ENCODE data around the gene SSPN. TPM values are rescaled to one million over a fixed set of nuclear protein-coding genes. Genes with fewer than 3 reads are reported as not detected.

SSPN gene
- polyA plus RNA-seq, 1 experiment, result 21.6 TPM

DNA sequence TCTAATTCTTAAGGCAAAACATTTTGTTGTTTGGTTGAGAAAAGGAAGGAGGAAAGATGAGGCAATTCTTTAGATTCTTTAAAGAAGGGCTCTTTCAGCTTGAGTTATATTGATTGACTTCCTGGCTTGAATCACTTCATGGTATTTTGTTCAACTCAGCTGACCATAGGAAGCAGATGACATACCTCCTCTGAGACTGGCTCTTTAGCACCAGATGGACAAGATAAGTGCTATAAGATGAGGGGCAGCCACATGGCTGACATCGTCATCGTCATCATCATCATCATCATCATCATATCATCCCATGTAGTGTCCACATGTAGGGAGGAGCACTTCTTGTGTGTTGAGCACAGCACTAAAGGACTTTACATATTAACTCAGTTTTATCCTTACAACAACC is 81.3 kb downstream of the SSPN start:
- Histone ChIP-seq H3K27me3 (ENCODE audit: control insufficient read depth, insufficient read depth, low read length) (no peaks in the 10 kb centered on the region), H3K4me3 (ENCODE audit: low read depth, low read length) (no peak overlapping the region), H3K27ac (ENCODE audit: low read depth, low read length) (no peak overlapping the region), H3K9me3 (ENCODE audit: control insufficient read depth, insufficient read depth, low read length) (no peaks in the 10 kb centered on the region)
- ChIA-PET POLR2A (no interaction called here), CTCF (no interaction called here)
- TF ChIP-seq, protein P1, sequence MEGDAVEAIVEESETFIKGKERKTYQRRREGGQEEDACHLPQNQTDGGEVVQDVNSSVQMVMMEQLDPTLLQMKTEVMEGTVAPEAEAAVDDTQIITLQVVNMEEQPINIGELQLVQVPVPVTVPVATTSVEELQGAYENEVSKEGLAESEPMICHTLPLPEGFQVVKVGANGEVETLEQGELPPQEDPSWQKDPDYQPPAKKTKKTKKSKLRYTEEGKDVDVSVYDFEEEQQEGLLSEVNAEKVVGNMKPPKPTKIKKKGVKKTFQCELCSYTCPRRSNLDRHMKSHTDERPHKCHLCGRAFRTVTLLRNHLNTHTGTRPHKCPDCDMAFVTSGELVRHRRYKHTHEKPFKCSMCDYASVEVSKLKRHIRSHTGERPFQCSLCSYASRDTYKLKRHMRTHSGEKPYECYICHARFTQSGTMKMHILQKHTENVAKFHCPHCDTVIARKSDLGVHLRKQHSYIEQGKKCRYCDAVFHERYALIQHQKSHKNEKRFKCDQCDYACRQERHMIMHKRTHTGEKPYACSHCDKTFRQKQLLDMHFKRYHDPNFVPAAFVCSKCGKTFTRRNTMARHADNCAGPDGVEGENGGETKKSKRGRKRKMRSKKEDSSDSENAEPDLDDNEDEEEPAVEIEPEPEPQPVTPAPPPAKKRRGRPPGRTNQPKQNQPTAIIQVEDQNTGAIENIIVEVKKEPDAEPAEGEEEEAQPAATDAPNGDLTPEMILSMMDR (IDR thresholded peaks at IDR 0.05; ENCODE audit: low read depth, low read length), result no peak
- DNase-seq (ENCODE audit: low read depth, low spot score), result no peak

DNA sequence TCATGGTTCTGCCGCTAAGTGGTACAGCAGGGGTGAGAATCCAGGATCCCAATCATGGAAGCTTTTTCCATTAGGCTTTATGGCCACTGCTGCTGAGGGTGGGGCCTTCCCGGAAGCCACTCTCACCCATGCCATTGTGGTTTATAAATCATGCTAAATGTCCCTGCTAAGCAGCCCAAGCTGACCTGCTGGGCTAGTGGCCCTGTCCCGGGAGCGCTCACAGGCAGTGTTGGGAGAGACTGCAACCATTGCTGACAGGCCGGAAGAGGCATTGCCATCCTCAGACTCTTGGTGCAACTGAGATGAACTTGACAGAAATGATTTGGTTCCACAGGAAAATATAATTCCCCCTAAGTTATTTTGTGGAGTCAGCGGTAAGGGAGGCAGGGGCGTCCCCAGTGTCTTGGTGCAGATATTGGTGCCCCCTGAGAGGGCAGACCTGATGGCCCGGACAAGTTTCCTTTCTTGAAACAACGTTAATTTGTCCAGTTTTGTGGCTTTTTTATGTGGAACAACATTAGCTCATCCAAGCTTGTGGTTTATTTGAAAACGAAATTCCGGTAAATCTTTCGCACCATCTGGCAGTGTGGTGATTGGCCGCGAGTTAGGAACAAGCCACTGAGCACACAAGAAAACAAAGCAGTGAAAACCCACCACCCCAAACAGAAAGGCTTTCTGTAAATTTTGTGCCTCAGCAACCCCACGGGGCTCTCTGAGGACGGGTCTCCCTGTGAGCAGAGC is 82.3 kb downstream of the SSPN start:
- CTCF ChIA-PET, result no interaction called here
- Histone ChIP-seq H3K9me3 (ENCODE audit: control insufficient read depth, insufficient read depth, low read length) (no peaks in the 10 kb centered on the region), H3K4me3 (ENCODE audit: low read depth, low read length) (no peak overlapping the region), H3K27me3 (ENCODE audit: control insufficient read depth, insufficient read depth, low read length) (no peaks in the 10 kb centered on the region), H3K27ac (ENCODE audit: low read depth, low read length) (no peak overlapping the region)
- no peak for DNase-seq (ENCODE audit: low read depth, low spot score)
- TF ChIP-seq, protein P1 (IDR thresholded peaks at IDR 0.05; ENCODE audit: low read depth, low read length), result no peak
- POLR2A ChIA-PET, result no interaction called here

DNA sequence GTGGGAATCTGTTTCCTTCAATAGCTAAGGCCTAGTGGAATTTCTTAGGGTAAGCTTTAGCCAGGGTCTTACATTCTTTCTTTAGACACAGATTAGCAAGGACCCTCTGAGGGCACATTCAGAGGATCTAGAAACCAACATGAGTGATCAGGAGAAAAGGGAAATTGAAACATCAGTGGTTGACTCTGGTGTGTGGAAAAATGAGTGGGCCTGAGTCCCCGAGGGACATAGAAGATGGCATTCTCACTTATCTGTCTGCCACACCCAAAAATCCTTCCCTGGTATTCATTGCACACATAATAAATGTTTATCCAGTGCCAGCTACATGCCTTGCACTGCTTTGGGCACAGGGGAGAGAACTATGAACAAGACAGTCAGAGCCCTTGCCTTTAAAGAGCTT is 82.9 kb downstream of the SSPN start:
- H3K27ac ChIP-seq (ENCODE audit: low read depth, low read length), result no peak overlapping the region

DNA sequence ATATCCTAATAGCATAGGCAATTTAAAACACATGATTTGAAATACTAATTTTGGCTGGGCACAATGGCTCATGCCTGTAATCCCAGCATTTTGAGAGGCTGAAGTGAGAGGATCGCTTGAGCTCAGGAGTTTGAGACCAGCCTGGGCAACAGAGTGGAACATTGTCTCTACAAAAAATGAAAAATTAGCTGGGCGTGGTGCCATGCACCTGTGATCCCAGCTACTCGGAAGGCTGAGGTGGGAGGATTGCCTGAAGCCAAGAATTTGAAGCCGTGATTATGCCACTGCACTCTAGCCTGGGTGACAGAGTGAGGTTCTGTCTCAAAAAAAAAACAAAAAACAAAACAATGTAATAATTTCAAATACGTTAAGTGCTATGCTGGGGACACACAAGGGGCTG is 83.3 kb downstream of the SSPN start:
- no peak overlapping the region for H3K27ac ChIP-seq (ENCODE audit: low read depth, low read length)
- no peak for DNase-seq (ENCODE audit: low read depth, low spot score)
- H3K27me3 ChIP-seq (ENCODE audit: control insufficient read depth, insufficient read depth, low read length), result no peaks in the 10 kb centered on the region
- ChIA-PET POLR2A (interaction anchor here (0.5 kb wide), 1 partner anchor 285 kb away, joined by 3 read pairs; no protein-coding TSS in a partner anchor), CTCF (no interaction called here)
- TF ChIP-seq, protein P1 (IDR thresholded peaks at IDR 0.05; ENCODE audit: low read depth, low read length), result no peak
- no peak overlapping the region for H3K4me3 ChIP-seq (ENCODE audit: low read depth, low read length)
- no peaks in the 10 kb centered on the region for H3K9me3 ChIP-seq (ENCODE audit: control insufficient read depth, insufficient read depth, low read length)

More for the DNA sequence above, 82.9 kb downstream of the SSPN start:
- Histone ChIP-seq H3K4me3 (ENCODE audit: low read depth, low read length) (no peak overlapping the region), H3K27me3 (ENCODE audit: control insufficient read depth, insufficient read depth, low read length) (no peaks in the 10 kb centered on the region), H3K9me3 (ENCODE audit: control insufficient read depth, insufficient read depth, low read length) (no peaks in the 10 kb centered on the region)
- ChIA-PET POLR2A (no interaction called here), CTCF (no interaction called here)
- TF ChIP-seq, protein P1 (IDR thresholded peaks at IDR 0.05; ENCODE audit: low read depth, low read length), result no peak
- no peak for DNase-seq (ENCODE audit: low read depth, low spot score)

DNA sequence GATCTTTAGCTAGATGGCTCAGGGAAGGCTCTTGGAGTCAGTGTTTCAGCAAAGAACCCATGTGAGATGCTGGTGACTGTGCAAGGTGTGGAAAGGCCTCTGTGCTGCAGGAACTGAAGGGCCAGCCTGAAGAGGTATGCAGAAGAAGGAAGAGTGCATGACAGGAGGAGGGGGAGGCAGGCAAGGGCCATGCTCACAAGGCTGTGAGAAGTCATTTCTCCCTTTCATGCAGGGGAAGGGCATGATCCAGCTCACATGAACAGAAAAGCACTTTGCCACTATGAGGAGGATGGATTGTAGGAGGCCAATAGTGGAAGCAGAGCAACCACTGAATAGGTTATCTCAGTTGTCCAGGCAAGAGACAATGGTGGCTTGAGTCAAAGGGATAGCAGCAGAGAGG is 83.7 kb downstream of the SSPN start:
- CTCF ChIA-PET, result no interaction called here
- TF ChIP-seq, protein P1 (IDR thresholded peaks at IDR 0.05; ENCODE audit: low read depth, low read length), result no peak
- Histone ChIP-seq H3K27ac (ENCODE audit: low read depth, low read length) (no peak overlapping the region), H3K4me3 (ENCODE audit: low read depth, low read length) (no peak overlapping the region), H3K27me3 (ENCODE audit: control insufficient read depth, insufficient read depth, low read length) (no peaks in the 10 kb centered on the region), H3K9me3 (ENCODE audit: control insufficient read depth, insufficient read depth, low read length) (no peaks in the 10 kb centered on the region)
- POLR2A ChIA-PET, result interaction anchor here (0.5 kb wide), 1 partner anchor 285 kb away, joined by 3 read pairs; no protein-coding TSS in a partner anchor
- DNase-seq (ENCODE audit: low read depth, low spot score), result no peak
